Left colon (tissue), 2 donors: Measurements from ENCODE around the gene GNPAT. TPM values are rescaled to one million over a fixed set of nuclear protein-coding genes. Genes with fewer than 3 reads are reported as not detected.

Experiments used
- total RNA-seq, 2 donors: library from RNA; stranded (reverse); fragmentation: NEBNext Ultra II Directional; extraction: Animal tissue kit (Norgen Biotek cat#: 25700); gene quantifications; one replicate each; pipeline ENCODE4 v1.2.1, GENCODE V29; 2021
- donor health status: DM: no; HTN: no; CAD: no.
- donor health status: DM: yes; HTN: yes; CAD: no.

The GNPAT gene
- total RNA-seq, 2 donors from 2014 or later, result 30.4 to 30.6 TPM

Other genes with a start within 250 kb of the GNPAT start
- 1 to 10 TPM; 4.2 to 4.5 TPM for gene FAM89A, start 201.0 kb upstream of the GNPAT start, total RNA-seq
- under 1 TPM in 1 of 2 donors, not detected in 1; 0.03 TPM for gene TRIM67, start 79.2 kb upstream of the GNPAT start, total RNA-seq
- gene EXOC8, start 96.6 kb downstream of the GNPAT start, total RNA-seq, result 10 to 100 TPM; 12.2 to 14.1 TPM
- gene SPRTN, start 97.1 kb downstream of the GNPAT start, total RNA-seq, result 1 to 10 TPM; 7.2 to 9.4 TPM
- gene EGLN1, start 181.1 kb downstream of the GNPAT start, total RNA-seq, result 10 to 100 TPM; 40.6 to 63.1 TPM